ENCODE data around the gene KRTAP5-5. TPM values are rescaled to one million over a fixed set of nuclear protein-coding genes. Genes with fewer than 3 reads are reported as not detected.

The KRTAP5-5 gene
- total and polyA plus RNA-seq, 2 donors (not counting 1 experiment from before 2014, with no cell fraction given): not detected

DNA sequence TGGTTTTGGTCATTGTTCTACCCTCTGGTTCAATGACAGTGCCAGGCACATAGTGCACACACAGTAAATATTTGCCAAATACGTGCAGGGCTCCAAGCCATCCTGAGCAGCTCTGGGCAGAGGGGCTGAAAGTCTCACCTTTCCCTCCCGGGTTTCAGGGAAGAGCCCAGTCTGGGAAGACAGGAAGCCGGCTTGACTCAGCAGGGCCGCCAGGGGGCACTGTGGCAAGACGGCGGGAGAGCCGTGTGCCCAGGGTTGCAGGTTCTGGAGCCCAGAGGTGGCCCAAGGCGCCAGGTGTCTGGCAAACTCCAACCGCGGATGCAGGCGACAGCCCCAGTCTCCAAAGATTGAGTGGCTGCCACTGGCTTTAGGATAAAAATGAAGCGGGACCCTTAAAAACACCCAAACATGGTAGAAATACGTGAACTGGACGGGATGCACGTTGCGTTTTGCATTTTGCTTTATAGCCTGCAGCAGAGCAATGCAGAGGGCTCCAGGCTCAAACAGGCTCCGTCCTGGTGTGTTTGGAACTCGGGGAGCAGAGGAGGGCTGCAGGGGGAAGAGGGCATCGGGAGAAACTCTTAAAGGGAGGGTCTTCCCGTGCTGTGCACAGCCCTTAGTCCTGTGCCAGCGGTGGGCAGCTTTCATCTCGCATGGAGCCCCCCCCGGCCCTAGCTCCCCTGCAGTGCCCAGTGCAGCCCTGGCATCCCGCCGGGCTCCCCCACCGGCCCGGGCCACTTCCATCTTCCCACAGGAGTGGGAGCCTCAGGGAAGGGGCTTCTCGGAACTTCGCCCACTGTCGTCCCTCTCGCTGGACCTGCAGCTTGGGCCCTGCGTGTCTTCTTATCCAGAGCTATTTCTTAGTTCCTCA is 10.7 kb downstream of the KRTAP5-5 start:
- TF ChIP-seq EZH2 (IDR thresholded peaks at IDR 0.05; ENCODE audit: low read length, missing control alignments): no peak
- TF ChIP-seq, protein P1, sequence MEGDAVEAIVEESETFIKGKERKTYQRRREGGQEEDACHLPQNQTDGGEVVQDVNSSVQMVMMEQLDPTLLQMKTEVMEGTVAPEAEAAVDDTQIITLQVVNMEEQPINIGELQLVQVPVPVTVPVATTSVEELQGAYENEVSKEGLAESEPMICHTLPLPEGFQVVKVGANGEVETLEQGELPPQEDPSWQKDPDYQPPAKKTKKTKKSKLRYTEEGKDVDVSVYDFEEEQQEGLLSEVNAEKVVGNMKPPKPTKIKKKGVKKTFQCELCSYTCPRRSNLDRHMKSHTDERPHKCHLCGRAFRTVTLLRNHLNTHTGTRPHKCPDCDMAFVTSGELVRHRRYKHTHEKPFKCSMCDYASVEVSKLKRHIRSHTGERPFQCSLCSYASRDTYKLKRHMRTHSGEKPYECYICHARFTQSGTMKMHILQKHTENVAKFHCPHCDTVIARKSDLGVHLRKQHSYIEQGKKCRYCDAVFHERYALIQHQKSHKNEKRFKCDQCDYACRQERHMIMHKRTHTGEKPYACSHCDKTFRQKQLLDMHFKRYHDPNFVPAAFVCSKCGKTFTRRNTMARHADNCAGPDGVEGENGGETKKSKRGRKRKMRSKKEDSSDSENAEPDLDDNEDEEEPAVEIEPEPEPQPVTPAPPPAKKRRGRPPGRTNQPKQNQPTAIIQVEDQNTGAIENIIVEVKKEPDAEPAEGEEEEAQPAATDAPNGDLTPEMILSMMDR (conservative IDR thresholded peaks at IDR 0.05 in 1 of 2, IDR thresholded peaks at IDR 0.05 in 1 of 2; ENCODE audit: low read depth in 1 of 2, low read length in 2 of 2): peak; percentile 63 to 85
- Histone ChIP-seq H3K4me2 (ENCODE audit: extremely low read depth, insufficient read depth, low read length) (no peak overlapping the region), H3K27ac (ENCODE audit: insufficient read depth, low read length) (no peak overlapping the region), H2AFZ (ENCODE audit: low read length) (no peak overlapping the region), H3K79me2 (ENCODE audit: control insufficient read depth, insufficient read depth, low read length) (no peaks in the 10 kb centered on the region), H3K9me3 (ENCODE audit: control insufficient read depth, insufficient read depth, low read depth, low read length) (no peaks in the 10 kb centered on the region), H4K20me1 (ENCODE audit: control insufficient read depth, extremely low read depth, insufficient read depth, low read length) (no peaks in the 10 kb centered on the region), H3K4me3 (replicated peaks in 1 of 4; ENCODE audit: control extremely low read depth in 1 of 4, insufficient read depth in 1 of 4, low read depth in 3 of 4, low read length in 4 of 4) (no peak overlapping the region), H3K4me1 (ENCODE audit: control insufficient read depth, extremely low read depth, insufficient read depth, low read length) (no peaks in the 10 kb centered on the region), H3K36me3 (ENCODE audit: control insufficient read depth, insufficient read depth, low read length) (no peaks in the 10 kb centered on the region), H3K27me3 (ENCODE audit: control insufficient read depth, insufficient read depth, low read length) (peaks cover 6% of the 10 kb centered on the region), H3K9ac (ENCODE audit: insufficient read depth, low read length) (no peak overlapping the region)
- peak in 1 of 2 donors; percentile 18 for DNase-seq (ENCODE audit: low read depth in 2 of 2)

DNA sequence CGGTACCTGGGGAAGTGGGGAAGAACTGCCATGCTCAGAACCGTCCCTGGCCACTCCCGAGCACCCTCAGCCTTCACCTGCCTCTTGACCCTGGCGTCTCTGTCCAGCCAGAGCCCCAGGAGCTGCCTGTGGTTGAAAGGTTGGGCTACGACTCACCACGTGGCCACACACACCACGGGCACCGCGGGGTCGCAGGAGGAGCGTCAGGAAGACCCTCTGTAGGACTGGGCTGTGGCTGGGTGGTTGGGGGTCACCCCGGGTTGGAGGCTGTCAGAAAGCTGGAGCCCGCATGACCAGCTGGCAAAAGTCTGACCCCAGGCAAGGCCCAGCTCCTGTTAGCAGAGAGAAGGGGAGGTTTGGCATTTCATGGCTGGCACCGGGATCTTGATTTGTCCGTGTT is 11.5 kb downstream of the KRTAP5-5 start:
- Histone ChIP-seq H3K4me2 (ENCODE audit: extremely low read depth, insufficient read depth, low read length) (no peak overlapping the region), H2AFZ (ENCODE audit: low read length) (no peak overlapping the region), H3K79me2 (ENCODE audit: control insufficient read depth, insufficient read depth, low read length) (no peaks in the 10 kb centered on the region), H3K9me3 (ENCODE audit: control insufficient read depth, insufficient read depth, low read depth, low read length) (no peaks in the 10 kb centered on the region), H3K4me1 (ENCODE audit: control insufficient read depth, extremely low read depth, insufficient read depth, low read length) (no peaks in the 10 kb centered on the region), H4K20me1 (ENCODE audit: control insufficient read depth, extremely low read depth, insufficient read depth, low read length) (no peaks in the 10 kb centered on the region), H3K27me3 (ENCODE audit: control insufficient read depth, insufficient read depth, low read length) (peaks cover 6% of the 10 kb centered on the region), H3K27ac (ENCODE audit: insufficient read depth, low read length) (no peak overlapping the region), H3K9ac (ENCODE audit: insufficient read depth, low read length) (no peak overlapping the region), H3K4me3 (replicated peaks in 1 of 4; ENCODE audit: control extremely low read depth in 1 of 4, insufficient read depth in 1 of 4, low read depth in 3 of 4, low read length in 4 of 4) (no peak overlapping the region), H3K36me3 (ENCODE audit: control insufficient read depth, insufficient read depth, low read length) (no peaks in the 10 kb centered on the region)
- no peak for DNase-seq (ENCODE audit: low read depth in 2 of 2)
- TF ChIP-seq, protein P1 (conservative IDR thresholded peaks at IDR 0.05 in 1 of 2, IDR thresholded peaks at IDR 0.05 in 1 of 2; ENCODE audit: low read depth in 1 of 2, low read length in 2 of 2): no peak
- TF ChIP-seq EZH2 (IDR thresholded peaks at IDR 0.05; ENCODE audit: low read length, missing control alignments): no peak

DNA sequence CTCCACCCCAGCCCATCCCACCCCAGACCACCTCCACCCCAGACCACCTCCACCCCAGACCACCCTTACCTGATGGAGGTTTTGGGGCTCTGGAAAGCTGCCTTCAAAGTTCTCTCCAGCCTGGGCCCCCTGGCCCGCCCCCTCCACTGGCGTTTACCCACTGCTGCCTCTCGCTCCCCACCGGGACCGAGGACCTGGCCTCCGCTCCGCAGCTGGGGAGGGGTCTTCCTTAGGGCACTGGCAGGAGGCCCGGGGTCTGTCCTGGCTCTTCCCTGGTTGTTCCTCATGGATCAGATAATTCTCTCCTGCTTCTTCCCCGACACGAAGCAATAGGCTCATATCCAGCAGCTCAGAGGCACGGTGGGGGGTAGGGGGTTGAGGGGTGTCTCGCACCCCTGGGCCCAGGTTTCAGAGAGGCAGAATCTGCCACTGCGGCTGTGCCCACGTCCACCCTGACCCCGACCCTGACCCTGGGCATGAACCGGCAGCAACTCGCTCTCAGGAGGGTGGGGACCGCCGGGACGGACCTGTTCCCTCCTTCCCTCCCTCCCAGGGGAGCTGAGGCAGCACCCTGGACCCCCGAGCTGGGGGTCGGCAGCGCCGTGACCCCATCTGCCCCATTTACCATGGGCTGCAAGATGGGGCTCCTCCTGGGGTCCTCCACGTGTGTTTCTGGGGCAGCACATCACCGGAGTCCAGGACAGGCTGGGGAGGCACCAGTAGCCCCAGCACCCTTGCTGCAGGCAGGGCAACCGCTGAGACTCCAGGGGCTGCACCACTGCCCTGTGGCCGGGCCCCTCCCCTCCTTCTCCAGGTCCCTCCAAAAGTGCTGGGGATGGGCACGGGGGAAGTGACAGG is 12.9 kb downstream of the KRTAP5-5 start:
- Histone ChIP-seq H3K4me3 (replicated peaks in 1 of 4; ENCODE audit: control extremely low read depth in 1 of 4, insufficient read depth in 1 of 4, low read depth in 3 of 4, low read length in 4 of 4) (no peak overlapping the region), H3K4me1 (ENCODE audit: control insufficient read depth, extremely low read depth, insufficient read depth, low read length) (no peaks in the 10 kb centered on the region), H3K36me3 (ENCODE audit: control insufficient read depth, insufficient read depth, low read length) (no peaks in the 10 kb centered on the region), H2AFZ (ENCODE audit: low read length) (no peak overlapping the region), H4K20me1 (ENCODE audit: control insufficient read depth, extremely low read depth, insufficient read depth, low read length) (no peaks in the 10 kb centered on the region), H3K9me3 (ENCODE audit: control insufficient read depth, insufficient read depth, low read depth, low read length) (no peaks in the 10 kb centered on the region), H3K9ac (ENCODE audit: insufficient read depth, low read length) (no peak overlapping the region), H3K27ac (ENCODE audit: insufficient read depth, low read length) (no peak overlapping the region), H3K79me2 (ENCODE audit: control insufficient read depth, insufficient read depth, low read length) (no peaks in the 10 kb centered on the region), H3K27me3 (ENCODE audit: control insufficient read depth, insufficient read depth, low read length) (peaks cover 6% of the 10 kb centered on the region), H3K4me2 (ENCODE audit: extremely low read depth, insufficient read depth, low read length) (no peak overlapping the region)
- no peak for DNase-seq (ENCODE audit: low read depth in 2 of 2)
- no peak for TF ChIP-seq EZH2 (IDR thresholded peaks at IDR 0.05; ENCODE audit: low read length, missing control alignments)
- TF ChIP-seq, protein P1 (conservative IDR thresholded peaks at IDR 0.05 in 1 of 2, IDR thresholded peaks at IDR 0.05 in 1 of 2; ENCODE audit: low read depth in 1 of 2, low read length in 2 of 2): no peak

Data from fibroblast of lung (primary cell).